Dedifferentiated amniotic fluid mesenchymal stem cell (primary cell): Measurements from ENCODE around the gene GUCA2A.

Experiments
- DNase-seq: peaks from one replicate; pipeline ENCODE4 v3.0.0-alpha.2; 2016; ENCODE audit errors: extremely low spot score

The GUCA2A gene

GRCh38 chr1:42133390-42133789 lies 31.2 kb downstream of the GUCA2A start:
- no peak for DNase-seq

- no peak for DNase-seq
These were observed 34.4 kb downstream of the GUCA2A start for GRCh38 chr1:42130061-42130660.

- DNase-seq, result no peak
These were observed 35.6 kb downstream of the GUCA2A start for GRCh38 chr1:42128964-42129363.

GRCh38 chr1:42128499-42128898 lies 36.0 kb downstream of the GUCA2A start:
- DNase-seq, result no peak

- no peak for DNase-seq
These were observed 36.8 kb downstream of the GUCA2A start for GRCh38 chr1:42127767-42128166.

GRCh38 chr1:42125552-42125951 lies 39.0 kb downstream of the GUCA2A start:
- DNase-seq, result no peak

GRCh38 chr1:42122408-42122807 lies 42.1 kb downstream of the GUCA2A start:
- no peak for DNase-seq

- no peak for DNase-seq
These were observed 46.4 kb downstream of the GUCA2A start for GRCh38 chr1:42118125-42118524.

- no peak for DNase-seq
These were observed 47.3 kb downstream of the GUCA2A start for GRCh38 chr1:42117214-42117613.

- no peak for DNase-seq
These were observed 50.3 kb downstream of the GUCA2A start for GRCh38 chr1:42114229-42114628.
